ENCODE measurements around the gene ZFHX3. TPM values are rescaled to one million over a fixed set of nuclear protein-coding genes. Genes with fewer than 3 reads are reported as not detected.
A peak's percentile ranks its signal among the peaks of the same experiment; 100 is the strongest.

The ZFHX3 gene
- total RNA-seq, 1 donor from 2014 or later = 48.5 TPM

- Mint-ChIP-seq H3K4me3 (peak overlapping the region; percentile 58), H3K27me3 (no peaks in the 10 kb centered on the region), H3K36me3 (peaks cover 6% of the 10 kb centered on the region), H3K27ac (peak overlapping the region; percentile 15), H3K4me1 (ENCODE audit: unreplicated experiment) (peaks cover 81% of the 10 kb centered on the region), H3K9me3 (no peaks in the 10 kb centered on the region)
- no peak for DNase-seq (ENCODE audit: extremely low spot score, unreplicated experiment)
- no peak for TF ChIP-seq CTCF (conservative IDR thresholded peaks at IDR 0.05)
These were observed 23.3 kb downstream of the ZFHX3 start for GRCh38 chr16:73024571-73025105.

- Mint-ChIP-seq H3K36me3 (peaks cover 9% of the 10 kb centered on the region), H3K9me3 (no peaks in the 10 kb centered on the region), H3K4me3 (no peak overlapping the region), H3K27me3 (no peaks in the 10 kb centered on the region), H3K4me1 (ENCODE audit: unreplicated experiment) (peaks cover 79% of the 10 kb centered on the region), H3K27ac (no peak overlapping the region)
- no peak for DNase-seq (ENCODE audit: extremely low spot score, unreplicated experiment)
- no peak for TF ChIP-seq CTCF (conservative IDR thresholded peaks at IDR 0.05)
These were observed 24.0 kb downstream of the ZFHX3 start for GRCh38 chr16:73023752-73024570.

GRCh38 chr16:73023320-73023719, 24.6 kb downstream of the ZFHX3 start:
- H3K9me3 Mint-ChIP-seq = no peaks in the 10 kb centered on the region
- peaks cover 81% of the 10 kb centered on the region for H3K4me1 Mint-ChIP-seq (ENCODE audit: unreplicated experiment)
- H3K4me3 Mint-ChIP-seq = no peak overlapping the region
- H3K27ac Mint-ChIP-seq = no peak overlapping the region
- no peak for DNase-seq (ENCODE audit: extremely low spot score, unreplicated experiment)
- no peak for TF ChIP-seq CTCF (conservative IDR thresholded peaks at IDR 0.05)
- H3K36me3 Mint-ChIP-seq = peaks cover 13% of the 10 kb centered on the region
- no peaks in the 10 kb centered on the region for H3K27me3 Mint-ChIP-seq

- peaks cover 75% of the 10 kb centered on the region for H3K4me1 Mint-ChIP-seq (ENCODE audit: unreplicated experiment)
- H3K36me3 Mint-ChIP-seq = peaks cover 13% of the 10 kb centered on the region
- H3K27me3 Mint-ChIP-seq = no peaks in the 10 kb centered on the region
- no peaks in the 10 kb centered on the region for H3K9me3 Mint-ChIP-seq
- no peak for DNase-seq (ENCODE audit: extremely low spot score, unreplicated experiment)
- no peak overlapping the region for H3K4me3 Mint-ChIP-seq
- no peak overlapping the region for H3K27ac Mint-ChIP-seq
- no peak for TF ChIP-seq CTCF (conservative IDR thresholded peaks at IDR 0.05)
These were observed 25.4 kb downstream of the ZFHX3 start for GRCh38 chr16:73022534-73022933.

GRCh38 chr16:73021866-73022495, 25.9 kb downstream of the ZFHX3 start:
- no peak for DNase-seq (ENCODE audit: extremely low spot score, unreplicated experiment)
- no peak for TF ChIP-seq CTCF (conservative IDR thresholded peaks at IDR 0.05)
- peaks cover 74% of the 10 kb centered on the region for H3K4me1 Mint-ChIP-seq (ENCODE audit: unreplicated experiment)
- no peaks in the 10 kb centered on the region for H3K27me3 Mint-ChIP-seq
- H3K9me3 Mint-ChIP-seq = no peaks in the 10 kb centered on the region
- H3K27ac Mint-ChIP-seq = peak overlapping the region; percentile 62
- H3K36me3 Mint-ChIP-seq = peaks cover 13% of the 10 kb centered on the region
- no peak overlapping the region for H3K4me3 Mint-ChIP-seq

All from type B pancreatic cell (in vitro differentiated cells).